HG02610 (cell line): ENCODE data around the gene MED19.
"Not testable (repeated sequence)": the region's sequence is repeated elsewhere in the genome, so short reads cannot be mapped to it uniquely, and the experiment has no call there.

Experiments
- ATAC-seq: cut with Tn5 transposase; IDR thresholded peaks from one replicate; pipeline ENCODE4 v1.9.1; 2021; ENCODE audit warnings: mild to moderate bottlenecking, moderate library complexity; ENCODE audit not compliant: unreplicated experiment

MED19 gene, protein sequence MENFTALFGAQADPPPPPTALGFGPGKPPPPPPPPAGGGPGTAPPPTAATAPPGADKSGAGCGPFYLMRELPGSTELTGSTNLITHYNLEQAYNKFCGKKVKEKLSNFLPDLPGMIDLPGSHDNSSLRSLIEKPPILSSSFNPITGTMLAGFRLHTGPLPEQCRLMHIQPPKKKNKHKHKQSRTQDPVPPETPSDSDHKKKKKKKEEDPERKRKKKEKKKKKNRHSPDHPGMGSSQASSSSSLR

DNA sequence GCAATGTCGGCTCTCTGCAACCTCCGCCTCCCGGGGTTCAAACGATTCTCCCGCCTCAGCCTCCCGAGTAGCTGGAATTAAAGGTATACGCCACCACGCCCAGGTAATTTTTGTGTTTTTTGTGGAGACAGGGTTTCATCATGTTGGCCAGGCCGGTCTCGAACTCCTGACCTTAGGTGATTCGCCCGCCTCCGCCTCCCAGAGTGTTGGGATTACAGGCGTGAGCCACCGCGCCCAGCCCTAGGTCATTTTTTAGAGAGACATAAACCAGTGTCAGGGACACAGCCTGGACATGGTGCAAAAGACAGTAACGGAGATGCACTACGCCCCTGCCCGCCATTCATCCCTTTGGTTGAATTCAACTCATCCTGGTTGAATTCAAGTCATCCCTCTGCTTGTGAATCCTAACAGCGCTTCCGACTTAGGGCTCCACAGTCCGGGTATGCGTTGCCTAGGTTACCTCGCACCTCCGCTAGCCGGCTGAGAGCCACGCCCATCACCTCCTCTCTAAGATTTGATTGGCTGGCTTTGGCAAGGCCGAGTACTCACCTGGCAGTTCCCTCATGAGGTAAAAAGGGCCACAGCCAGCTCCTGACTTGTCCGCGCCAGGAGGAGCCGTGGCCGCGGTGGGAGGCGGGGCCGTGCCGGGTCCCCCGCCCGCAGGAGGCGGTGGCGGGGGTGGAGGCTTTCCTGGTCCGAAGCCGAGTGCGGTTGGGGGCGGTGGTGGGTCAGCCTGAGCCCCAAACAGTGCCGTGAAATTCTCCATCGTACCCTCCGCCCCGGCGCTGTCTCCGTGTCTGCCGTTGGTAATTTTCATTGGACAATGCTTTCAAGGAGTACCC is at the start of gene MED19:
Gene MED19 (minus strand): TSS at position 802 of the 842 bp plus-strand sequence. CDS start 36 bp downstream, at position 766.
- peak; percentile 43 for ATAC-seq

GRCh38 chr11:57758174-57758573 is 46.2 kb upstream of the MED19 start:
- ATAC-seq: no peak

DNA sequence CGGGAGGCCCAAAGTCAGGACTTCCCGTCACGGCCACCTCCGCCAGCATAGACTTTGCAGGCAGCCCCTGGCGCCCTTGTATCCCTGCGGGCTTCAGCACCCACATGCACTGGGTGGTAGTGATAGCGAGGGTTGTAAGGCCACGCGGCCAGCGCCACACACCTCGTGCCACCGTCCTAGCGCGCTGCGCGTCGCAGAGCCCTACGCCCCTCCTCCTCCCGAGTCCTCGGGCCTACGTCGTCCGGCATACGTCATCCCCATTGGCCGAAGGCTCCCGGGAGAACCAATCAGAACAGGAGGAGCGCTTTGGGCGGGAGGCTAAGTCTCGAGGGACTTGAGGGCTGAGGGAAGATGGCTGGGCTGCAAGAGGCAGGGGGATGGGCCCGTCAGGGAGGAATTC is 40.9 kb upstream of the MED19 start:
- no peak for ATAC-seq

GRCh38 chr11:57751676-57752253 is 39.8 kb upstream of the MED19 start, which contains the start of gene BTBD18:
Gene BTBD18, minus strand, starts transcription at chr11:57751819. Its CDS starts 631 bp downstream, at chr11:57751188.
- ATAC-seq: no peak

GRCh38 chr11:57751176-57751575 is 39.2 kb upstream of the MED19 start:
- no peak for ATAC-seq

- no peak for ATAC-seq
Observed at GRCh38 chr11:57746920-57747319, 34.9 kb upstream of the MED19 start.

DNA sequence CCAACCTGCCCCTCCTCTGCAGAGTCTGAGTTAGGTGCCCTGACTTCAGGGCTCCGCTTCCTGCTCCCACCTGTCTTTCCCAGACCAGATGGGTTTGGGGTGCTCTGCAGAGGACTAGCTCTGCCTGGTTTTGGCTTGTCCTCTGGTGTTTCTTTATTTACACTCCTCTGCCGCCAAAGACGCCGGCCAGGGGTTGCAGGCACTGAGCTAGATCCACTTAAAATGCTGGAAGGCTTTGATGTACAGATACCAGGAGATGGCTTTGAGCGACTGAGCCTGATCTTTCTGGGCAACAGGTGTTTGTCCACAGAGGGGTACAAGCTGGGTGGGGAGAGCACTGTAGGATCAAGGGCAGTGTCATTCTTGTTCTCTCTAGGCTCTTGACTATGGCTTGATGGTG is 33.2 kb upstream of the MED19 start:
- ATAC-seq: no peak

DNA sequence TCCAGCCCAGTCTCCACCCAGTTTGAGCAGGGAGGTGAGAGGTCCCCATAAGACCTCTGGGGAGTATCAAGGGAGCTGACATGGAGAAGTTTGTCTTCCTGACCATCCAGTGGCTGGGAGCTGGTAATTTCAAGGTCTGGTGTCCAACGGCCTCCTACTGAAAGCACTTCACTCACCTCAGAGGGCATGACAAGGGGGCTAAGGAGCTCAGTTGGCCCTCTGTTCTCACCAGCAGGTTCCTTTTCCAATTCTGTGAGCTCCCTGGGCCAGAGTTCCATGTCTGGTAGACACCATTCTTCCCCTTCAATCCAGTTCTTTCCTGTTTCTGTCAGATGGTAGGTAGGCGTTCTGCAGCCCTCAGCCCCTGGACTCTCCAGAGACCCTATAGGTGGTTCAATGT is 32.3 kb upstream of the MED19 start:
- ATAC-seq: no peak

- no peak for ATAC-seq
Observed at GRCh38 chr11:57742087-57742452, 30.1 kb upstream of the MED19 start.

GRCh38 chr11:57741132-57742086 is 29.4 kb upstream of the MED19 start, which contains the start of gene SELENOH:
Gene SELENOH, plus strand, starts transcription at chr11:57741491. Its CDS starts 105 bp downstream, at chr11:57741596.
- ATAC-seq: peak; percentile 96

DNA sequence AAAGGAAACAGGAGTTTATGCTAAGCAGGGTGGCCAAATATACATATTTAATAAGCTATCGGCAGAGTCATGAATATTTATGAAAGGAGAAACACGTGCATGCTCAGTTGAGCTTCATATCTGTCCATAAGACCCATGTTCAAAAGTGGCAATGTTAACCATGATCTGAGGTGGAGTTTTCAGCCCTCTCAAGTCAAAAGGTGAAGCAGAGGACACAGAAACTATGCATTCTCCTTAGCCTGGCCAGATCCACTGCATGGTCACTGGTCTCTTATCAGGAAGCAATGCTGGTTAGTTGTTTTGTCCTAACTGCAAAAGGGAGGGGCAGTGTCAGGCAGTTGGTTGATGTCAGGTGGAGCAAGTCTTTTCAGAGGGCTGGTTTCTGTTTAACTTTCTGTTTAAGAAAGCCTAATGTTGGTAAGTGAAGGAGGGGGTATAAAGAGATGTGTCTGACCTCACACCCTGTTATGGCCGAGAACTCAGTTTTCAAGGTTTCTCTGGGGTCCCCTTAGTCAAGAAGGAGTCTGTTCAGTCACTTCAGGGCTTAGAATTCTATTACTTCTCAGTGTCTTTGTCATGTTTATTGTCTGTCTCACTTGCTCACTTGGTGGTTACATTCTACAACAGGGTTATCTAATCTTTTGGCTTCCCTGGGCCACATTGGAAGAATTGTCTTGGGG is 23.7 kb upstream of the MED19 start:
- no peak for ATAC-seq

DNA sequence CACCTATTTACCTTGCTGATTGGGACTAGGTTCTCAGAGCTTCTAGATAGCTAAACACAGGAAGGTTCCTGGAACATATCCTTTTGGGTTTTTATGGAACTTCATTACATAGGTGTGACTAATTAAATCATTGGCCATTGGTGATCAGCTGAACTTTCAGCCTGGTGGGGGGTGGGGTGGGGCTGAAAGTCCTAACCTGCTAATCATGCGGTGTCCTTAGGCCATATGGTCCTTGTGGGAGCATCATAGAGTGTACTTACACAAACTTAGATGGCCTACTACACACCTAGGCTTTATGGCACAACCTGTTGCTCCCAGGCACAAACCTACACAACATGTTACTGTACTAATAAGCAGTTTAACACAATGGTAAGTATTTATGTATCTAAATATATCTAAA is 20.6 kb upstream of the MED19 start:
- ATAC-seq: no peak

DNA sequence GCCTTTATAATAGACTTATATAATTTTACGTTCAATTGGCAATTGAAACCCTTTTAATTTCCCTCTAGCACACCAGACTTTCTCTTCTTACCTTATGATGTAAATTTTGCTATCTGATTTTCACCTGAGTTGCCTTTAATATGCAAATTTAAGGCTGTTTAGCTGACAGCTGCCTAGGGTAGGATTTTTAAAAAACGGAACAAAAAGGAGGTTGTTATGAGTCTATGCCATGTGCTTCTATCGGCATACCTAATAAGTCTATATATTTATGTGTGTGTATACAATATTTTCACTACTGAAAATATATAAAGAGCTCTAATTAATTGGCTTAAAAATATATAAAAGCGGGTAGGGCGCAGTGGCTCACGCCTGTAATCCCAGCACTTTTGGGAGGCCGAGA is 17.5 kb upstream of the MED19 start:
- no peak for ATAC-seq

GRCh38 chr11:57728829-57729228 is 16.8 kb upstream of the MED19 start:
- ATAC-seq: no peak

GRCh38 chr11:57727185-57727584 is 15.2 kb upstream of the MED19 start:
- no peak for ATAC-seq

DNA sequence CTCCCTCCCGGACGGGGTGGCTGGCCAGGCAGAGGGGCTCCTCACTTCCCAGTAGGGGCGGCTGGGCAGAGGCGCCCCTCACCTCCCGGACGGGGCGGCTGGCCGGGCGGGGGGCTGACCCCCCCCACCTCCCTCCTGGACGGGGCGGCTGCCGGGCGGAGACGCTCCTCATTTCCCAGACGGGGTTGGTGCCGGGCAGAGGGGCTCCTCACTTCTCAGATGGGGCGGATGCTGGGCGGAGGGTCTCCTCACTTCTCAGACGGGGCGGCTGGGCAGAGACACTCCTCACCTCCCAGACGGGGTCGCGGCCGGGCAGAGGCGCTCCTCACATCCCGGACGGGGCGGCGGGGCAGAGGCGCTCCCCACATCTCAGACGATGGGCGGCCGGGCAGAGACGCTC is 4.7 kb upstream of the MED19 start:
- not testable (repeated sequence) for ATAC-seq

DNA sequence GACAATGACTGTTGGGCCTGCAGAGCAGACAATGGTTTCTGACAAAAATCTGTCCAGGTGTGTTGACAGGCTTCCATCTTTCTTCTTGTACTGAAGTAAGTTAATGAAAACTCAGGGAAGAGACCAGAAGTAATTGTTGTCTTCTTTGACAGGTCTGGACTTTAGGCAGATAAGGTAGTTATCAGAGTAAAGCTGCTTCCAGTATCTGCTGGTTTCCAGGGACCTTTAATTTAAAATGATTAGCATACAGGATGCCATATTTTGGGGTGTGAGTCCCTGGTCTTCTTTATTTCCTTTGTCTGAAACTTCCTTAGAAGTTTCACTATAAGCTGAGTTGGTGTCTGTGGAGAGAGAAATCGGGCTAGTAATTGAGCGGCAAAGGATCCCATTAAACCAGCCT is 1.8 kb upstream of the MED19 start:
- no peak for ATAC-seq

- ATAC-seq: peak; percentile 95
Observed at GRCh38 chr11:57712256-57713150, 488 bp upstream of the MED19 start, which contains the start of gene TMX2. Gene TMX2, plus strand, starts transcription at chr11:57712593. Its CDS starts 26 bp downstream, at chr11:57712619.

DNA sequence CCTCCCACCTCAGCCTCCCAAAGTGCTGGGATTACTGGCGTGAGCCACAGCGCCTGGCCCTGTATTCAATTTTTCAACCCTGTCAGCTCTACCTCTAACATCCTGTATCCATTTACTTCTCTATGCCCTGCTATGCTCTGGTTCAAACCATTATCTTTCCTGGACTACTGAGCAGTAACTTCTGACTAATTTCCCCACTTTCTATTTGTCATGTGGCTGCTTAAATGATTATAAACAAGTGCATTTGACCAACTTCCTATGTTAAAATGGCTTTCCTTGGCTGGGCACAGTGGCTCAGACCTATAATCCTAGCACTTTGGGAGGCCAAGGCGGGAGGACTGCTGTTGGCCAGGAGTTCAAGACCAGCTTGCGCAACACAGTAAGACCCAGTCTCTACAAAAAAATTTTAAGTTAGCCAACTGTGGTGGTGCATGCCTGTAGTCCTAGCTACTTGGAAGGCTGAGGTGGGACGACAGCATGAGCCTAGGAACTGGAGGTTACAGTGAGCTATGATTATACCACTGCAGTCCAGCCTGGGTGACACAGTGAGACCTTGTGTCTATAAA is 2.1 kb downstream of the MED19 start:
- ATAC-seq: no peak
